Activated effector memory CD4-positive, alpha-beta T cell treated with Interleukin-2 at 50 U/mL for 16 hours (primary cell): ENCODE measurements around the gene IFRD2.
"Not testable (repeated sequence)": the region's sequence is repeated elsewhere in the genome, so short reads cannot be mapped to it uniquely, and the experiment has no call there.

Experiments
- DNase-seq: peaks from one replicate; pipeline ENCODE4 v3.0.0-alpha.2; 2020

Gene IFRD2

DNA sequence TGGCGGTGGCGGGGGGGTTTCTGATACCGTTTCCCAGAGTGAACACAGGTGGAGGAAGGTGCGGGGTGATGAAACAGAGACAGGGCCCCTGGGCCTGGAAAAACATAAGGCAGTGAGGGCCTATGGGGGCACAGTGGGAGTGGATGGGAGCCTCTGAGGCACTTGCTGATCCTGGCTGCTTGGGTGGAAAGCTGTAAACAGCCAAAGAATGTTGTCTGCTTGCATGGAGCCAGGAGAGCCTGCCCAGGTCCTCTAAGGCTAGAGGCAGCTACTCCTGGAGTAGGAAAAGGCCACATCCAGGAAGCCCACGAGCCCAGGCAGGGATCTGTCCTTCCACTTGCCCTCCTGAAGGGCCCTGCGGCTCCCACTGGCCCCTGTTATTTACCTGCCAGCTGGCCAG, 26.2 kb downstream of the IFRD2 start:
- no peak for DNase-seq

DNA sequence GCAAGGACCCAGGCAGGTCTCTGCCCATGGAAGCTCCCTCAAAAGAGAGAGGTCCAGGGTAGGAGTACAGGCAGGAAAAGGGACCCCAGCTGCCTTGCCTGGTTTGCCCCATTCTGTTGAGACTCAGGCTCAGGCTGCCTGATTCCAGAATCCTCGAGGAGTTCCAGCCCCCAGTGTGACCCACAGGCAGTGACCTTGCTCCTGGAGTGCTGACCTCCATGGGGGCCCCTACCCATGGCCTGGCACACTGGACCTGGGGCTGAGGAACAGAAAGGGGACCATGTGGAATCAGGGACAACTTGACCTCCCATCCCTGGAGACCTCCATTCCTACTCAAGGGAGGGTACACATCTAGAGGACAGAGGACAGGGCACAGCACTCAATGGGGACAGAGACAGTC, 26.7 kb downstream of the IFRD2 start:
- DNase-seq: no peak

DNA sequence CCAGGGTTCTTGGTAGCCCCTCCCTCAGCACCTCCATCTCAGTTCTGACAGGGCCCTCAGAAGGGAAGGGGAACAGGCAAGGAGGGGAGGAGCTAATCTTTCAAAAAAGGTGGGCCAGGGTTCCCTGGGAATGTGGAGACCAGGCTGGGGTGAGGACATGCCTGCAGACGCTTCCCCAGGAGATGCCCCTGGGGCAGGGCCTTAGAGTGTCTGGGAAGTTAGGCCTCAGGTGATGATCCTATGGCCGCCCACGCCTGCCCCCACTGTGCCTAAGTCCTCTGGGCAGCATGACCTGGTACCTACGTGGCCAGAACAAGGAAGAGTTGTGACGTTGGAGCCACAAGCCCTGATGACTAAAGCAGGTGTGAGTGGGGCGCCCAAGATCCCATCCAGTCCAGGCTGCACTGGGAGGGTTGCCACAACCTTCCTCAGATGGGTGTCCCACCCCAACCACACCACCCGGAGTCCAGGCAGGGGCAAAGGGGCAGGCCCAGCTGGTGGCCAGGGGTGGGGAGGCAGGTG, 27.2 kb downstream of the IFRD2 start:
- no peak for DNase-seq

DNA sequence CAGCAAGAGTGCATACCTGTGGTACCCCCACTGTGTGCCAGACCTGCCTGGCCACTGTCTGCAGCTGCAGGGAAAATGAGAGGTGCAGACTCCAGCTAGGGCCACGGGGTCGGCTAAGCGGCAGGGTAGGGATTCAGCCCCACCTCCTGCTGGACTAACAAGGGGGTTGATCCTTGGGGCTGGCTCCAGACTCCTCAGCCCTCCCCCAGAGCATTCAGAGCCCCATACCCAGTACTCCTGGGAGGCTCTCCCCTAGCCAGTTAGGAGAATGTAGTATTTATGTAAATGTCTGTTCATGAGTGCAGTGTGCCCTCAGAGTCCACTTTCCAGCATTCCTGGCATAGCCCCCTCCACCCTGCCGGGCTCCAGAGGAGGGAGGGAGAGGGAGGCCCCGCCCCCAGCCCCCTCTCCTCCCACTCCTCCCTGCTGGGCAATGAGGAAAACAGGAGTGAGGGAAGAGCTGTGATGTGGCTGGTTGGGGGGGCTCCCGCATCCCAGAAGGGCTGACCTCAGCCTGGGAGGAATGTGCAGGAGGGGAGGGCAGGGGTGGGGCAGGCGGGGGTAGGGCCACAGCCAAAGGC, 27.8 kb downstream of the IFRD2 start:
- no peak for DNase-seq

DNA sequence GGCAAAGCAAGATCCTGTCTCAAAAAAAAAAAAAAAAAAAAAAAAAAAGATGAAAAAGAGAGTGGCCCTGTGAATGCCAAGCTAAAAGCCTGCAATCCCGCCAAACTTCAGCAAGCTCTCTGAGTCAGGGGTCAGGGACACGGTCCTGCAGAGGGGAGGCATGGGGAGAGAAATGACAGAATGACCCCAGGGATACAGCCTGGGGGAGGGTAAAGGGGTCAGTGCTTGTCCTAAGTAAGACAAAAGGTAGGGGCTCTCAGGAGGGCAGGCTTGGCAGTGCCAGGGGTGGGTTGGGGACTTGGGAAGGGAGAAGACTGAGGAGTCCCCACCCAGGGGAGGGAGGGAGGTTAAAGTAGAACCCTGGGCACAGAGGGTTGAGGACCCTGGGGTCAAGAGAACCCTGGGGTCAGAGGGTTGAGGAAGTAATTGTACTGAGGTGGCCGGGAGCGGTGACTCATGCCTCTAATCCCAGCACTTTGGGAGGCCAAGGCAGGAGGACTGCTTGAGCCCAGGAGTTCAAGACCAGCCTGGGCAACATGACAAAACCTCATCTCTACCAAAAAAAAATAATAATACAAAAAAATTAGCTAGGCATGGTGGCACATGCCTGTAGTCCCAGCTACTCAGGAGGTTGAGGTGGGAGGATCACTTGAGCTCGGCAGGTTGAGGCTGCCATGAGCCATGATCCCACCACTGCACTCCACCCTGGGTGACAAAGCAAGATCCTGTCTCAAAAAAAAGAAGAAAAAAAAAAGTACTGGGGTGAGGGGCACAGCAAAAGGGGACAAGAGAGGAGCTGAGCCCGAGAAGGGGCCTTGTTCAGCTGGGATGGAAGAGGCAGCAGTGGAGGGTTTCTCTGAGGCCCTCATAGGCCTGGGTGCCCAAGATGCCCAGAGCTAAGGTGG, 28.5 kb downstream of the IFRD2 start:
- DNase-seq: no peak

DNA sequence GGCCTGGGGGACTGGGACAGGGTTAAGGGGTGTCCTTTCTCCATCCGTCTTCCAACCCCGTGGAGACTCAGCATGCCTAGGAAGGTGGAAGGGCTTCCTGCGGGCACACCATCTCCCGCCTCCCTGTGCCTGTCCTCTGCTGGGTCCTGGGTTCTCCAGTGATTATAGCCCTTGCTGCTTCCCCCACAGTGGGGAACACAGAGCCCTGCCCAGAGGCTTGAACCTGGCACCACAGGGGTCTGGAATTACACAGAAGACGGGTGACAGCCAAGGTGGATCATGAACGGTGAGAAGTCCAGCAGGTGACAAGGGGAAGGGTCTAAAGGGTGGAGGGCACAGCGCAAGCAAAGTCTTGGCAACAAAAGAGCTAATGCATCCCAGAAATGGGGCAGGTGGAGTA, 29.5 kb downstream of the IFRD2 start:
- no peak for DNase-seq

DNA sequence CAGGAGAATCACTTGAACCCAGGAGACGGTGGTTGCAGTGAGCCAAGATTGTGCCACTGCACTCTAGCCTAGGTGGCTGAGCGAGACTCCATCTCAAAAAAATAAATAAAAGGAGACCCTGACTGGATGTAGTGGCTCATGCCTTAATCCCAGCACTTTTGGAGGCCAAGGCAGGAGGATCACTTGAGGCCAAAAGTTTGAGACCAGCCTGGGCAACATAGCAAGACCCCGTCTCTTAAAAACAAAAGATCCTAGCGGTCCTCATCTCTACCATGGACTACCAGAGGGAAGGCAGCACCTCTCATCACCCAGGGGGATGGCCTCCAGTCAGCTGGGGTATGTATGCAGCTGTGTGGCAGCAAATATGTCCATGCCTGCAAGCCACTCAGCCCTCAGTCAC, 30.0 kb downstream of the IFRD2 start:
- DNase-seq: not testable (repeated sequence)

DNA sequence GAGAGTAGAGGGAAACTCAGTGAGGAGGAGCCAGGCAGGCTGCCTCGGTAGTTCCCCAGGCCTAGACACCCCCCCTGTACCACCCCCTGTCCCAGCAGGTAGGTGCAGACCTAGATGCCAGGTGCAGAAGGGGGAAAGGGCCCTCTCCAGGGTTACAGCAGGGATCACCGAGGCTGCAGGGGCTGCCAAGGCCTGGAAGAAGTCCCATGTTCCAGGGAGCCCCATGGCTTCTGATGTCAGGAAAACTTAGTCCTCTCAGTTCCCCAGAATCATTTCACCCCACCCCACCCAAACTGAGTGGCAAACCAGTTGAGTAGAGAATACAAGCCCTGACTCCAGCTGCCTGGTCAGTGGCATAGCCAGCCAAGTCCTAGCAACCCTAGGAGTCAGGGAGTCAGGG, 30.7 kb downstream of the IFRD2 start:
- DNase-seq: no peak

DNA sequence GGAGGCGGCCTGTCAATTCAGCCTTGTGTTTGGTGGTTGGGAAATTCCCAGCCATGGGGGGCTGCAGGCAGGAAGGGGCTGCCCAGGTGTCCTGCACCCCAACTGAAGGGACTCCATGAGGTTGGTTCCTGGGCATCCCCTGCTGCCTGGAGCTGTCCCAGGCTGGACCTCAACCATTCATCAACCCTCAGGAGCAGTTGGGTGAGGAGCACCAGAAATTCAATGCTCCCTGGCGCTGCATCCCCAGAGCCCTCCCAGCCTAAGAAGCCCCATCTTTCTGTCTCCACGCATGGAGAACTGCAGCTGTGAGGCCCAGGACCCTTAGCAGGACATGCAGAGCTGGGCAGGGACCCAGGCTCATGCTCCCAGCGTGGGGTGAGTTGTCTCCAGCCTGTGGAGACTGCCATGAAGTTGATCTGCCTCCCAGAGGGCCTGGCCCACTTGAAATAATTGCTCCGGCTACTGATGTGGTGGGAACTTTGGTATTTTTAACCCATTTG, 31.2 kb downstream of the IFRD2 start:
- DNase-seq: no peak

DNA sequence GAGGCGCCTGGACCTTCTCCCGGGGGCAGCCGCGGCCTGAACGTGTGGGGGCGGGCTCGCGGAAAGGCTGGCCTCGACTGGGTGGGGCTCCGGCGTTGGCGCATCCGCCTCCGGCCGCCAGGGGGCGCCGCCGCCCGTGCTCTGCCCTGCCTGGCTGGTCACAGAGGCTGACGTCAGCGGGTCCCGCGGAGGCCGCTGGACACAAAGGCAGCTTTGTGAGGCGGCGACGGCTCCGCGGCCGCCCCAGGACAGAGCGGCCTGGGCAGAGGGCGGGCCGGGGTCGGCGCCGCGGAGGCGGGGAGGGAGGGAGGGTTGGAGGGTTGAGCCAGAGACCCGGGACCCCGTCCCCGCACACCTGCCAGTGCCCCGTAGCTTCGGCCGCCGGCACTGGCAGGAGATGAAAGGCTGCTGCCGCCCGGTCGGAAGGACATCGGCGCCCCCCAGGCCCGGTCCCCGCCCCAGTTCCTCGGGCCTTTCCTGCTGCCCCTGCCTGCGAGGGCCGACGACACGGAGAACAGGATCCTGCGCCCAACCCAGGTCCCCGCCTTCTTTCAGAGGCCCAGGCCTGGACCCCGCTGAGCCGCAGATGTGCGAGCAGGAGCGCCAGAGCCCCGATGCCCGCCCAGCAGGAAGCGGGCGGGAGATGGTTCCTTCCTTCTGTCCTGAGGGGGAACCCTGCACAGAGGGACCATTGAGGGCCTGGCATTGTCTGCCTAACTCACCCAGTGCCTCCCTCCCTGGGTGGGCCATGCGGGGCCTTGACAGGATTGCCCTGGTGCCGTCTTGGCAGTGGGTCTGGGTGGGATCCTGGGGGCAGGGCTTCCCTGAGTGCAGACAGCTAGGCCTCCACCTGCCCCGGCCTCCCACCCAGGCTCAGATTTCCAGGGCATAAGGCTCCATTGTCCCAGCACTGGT, 31.9 kb downstream of the IFRD2 start:
- peak; percentile 67 for DNase-seq

DNA sequence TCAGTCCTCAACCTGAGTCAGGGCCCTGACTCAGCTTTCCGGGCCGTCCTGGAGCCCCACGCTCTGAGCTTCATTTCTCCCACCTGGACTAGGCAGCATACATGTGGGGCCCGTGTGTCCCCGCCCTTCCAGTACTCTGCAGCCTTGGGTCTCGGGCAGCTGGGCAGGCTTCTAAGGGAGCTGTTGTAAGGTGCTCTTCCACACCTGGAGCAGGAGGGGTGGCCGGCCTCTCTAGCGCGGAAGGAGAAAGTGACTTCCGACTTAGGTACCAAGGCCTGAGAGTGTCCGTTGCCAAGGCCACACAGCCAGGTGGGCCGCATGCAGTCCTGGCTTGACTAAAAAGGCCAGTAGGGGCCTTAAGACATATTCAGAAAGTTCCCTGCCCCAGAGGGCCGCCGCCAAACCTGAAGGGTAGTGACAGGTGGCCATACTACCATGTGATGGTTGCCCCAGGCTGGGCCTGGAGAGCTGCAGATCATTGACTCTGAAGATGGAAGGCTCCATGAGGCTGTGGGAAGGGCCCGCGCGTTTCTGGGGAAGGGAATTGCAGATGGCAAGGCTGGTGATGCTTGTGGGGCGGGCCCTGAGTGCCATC, 32.7 kb downstream of the IFRD2 start:
- no peak for DNase-seq

DNA sequence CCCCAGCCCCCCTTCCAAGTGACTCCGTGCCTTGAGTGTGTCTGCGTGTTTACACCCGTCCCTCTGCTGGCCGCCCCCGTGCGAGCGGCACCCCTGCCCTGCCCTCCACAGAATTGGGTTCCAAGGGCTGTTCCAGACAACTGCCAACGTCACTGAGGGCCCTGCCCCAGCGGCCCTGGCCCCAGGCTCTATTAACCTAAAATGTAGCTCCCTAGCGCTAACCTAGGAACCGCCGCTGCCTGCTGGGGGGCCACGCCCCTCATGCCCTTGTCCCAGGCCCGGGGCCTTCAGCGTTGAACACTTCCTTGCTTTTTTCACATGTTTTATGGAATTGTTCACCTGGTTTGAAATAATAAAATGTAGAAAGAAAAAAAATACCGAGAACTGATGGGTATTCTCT, 33.2 kb downstream of the IFRD2 start:
- DNase-seq: no peak

DNA sequence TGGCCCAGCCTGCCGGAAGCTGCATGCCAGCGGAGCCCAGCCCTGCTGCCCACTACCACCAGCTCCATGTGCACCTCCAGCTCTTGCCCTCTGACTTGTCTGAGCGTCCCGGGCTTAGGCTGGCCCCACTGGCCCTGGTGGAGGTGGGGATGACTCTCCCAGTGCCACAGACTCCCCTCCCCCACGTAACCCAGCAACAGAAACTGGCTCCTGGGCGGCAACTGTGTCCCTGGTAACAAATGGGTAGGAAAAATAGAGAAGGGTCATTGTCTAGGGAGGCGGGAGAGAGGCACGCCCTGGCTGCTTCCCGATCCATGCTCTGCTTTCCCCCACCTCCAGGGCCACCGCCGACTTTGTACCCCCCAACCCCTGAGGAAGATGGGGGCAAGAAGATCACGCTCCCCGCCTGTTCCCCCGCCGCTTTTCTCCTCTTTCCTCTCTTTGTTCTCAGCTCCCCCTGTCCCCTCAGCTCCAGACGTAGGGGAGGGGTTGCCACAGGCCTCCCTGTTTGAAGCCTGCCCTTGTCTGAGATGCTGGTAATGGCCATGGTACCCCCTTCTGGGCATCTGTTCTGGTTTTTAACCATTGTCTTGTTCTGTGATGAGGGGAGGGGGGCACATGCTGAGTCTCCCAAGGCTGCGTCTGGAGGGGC, 34.1 kb downstream of the IFRD2 start:
- DNase-seq: no peak

DNA sequence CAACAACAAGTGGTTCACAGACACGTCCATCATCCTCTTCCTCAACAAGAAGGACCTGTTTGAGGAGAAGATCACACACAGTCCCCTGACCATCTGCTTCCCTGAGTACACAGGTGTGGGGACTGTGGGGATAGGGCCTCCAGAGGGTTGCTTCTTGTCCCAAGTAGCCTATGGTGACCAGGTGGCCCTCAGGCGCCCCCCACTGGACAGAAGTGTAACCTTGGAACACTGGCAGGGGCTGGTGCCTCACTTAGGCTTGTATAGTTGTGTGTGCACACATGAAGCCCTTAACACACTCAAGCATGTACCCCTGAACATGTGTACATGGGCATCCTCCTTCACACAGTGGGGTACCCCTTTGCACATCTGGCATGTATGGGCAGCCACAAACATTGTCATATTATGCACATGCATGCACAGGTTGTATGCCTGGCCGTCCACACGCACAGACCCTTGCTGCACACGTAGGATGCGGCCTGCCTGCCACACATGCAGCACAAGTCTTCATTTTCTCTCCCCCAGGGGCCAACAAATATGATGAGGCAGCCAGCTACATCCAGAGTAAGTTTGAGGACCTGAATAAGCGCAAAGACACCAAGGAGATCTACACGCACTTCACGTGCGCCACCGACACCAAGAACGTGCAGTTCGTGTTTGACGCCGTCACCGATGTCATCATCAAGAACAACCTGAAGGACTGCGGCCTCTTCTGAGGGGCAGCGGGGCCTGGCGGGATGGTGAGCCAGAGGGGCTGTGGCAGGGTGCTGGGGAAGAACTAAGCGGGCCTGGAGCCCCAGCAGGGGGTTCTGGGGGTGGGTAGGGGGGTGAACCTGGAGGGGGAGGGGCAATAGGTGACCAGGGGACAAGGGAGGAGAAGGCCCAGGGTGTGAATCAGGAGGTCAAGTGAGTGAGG, 35.0 kb downstream of the IFRD2 start:
- DNase-seq: no peak

DNA sequence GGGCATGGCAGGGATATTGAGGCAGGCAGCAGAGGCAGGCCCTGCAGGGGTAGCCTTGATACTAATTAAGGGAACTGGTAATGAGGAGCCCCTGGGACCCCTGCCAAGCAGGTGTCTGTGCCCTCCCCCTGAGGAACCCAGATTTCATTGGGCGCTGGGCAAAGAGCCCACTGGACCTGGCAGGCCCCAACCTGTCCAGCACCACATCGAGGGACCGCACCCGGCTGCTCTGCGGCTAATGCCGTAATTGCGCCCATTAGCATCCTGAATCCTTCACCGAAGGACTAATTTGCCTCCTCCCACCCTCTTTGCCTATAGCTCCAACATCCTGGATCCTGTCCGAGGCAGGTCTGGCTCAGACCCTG, 37.0 kb downstream of the IFRD2 start:
- no peak for DNase-seq

DNA sequence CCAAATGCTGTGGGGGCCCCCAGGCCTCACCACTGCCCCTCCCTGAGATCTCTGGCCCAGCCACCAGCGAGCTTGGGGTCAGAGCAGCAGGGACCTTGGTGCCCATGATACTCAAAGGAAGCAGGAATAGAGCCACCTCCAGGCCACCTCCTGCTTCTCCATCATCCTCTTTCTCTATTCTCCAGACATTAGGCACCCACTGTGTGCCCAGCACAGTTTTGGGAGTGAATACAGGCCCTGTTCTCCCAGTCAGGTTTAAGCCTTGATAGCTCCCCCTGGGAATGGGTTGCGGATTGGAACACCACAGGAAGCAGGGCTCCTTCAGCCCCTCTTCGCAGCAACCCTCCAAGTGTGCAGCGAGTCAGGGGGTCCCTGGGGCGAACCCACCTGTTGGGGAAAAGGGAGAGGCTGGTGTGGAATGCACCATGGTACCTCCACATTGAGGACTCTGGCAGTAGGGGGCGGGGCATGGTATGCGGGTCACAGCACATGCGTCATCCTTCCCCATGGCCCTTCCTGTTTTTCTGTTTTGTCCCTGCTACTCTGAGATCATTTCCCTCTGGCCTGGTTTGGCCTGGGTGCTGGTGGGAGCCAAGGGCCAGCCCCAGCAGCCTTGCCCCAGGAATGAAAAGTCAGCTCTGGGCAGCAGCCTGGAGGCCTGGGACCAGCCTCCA, 37.5 kb downstream of the IFRD2 start:
- DNase-seq: no peak

DNA sequence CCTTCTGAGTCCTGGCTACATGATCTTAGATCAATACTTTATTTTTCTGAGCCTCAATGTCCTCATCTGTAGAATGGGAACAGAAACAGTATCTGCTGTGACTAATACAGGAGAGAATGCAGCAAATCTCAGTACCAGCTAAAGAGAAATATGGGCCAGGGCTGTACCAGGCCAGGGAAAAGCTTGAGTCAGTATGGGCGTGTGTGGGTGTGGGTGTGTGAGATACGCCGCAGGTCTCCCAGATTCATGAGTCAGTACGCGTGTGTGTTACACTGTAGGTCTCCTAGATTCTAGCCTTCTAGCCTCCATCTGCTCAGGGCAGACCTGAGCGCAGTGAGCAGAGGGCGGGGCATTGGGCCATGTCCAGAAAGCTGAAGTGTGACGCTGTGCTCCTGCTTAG, 41.0 kb downstream of the IFRD2 start:
- DNase-seq: no peak

DNA sequence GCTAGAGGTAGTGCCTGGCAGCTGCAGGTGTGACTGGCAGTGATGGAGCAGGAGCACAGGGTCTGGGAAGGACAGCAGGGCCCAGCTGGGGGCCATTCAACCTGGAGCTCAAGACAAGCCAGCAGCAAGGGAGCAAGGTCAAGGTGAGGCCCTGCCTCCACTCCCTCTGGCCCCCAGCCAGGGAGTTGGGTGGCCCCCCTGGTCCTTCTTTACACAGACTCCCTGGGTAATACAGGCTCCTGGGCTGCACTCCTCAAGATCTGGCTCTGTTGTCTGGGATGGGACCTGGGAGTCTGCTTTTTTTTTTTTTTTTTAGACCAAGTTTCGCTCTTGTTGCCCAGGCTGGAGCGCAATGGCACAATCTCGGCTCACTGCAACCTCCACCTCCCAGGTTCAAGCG, 41.7 kb downstream of the IFRD2 start:
- no peak for DNase-seq

DNA sequence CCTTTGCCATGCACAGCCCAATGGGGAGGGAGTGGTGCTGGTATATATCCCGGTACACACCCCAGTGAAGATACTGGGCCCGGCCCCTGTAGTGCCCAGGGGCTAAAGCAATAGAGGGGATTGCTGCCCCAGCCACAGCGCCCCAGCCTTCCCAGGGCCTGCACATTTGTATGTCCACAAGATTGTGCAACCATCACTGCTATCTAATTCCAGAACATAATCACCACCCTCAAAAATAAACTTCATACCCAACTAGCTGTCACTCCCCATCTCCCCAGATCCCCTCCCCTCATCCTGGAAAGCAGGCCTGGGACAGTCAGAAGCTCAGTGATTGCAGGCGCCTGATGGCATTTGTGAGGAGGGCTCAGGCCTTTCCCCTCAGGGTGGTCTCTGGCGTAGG, 42.8 kb downstream of the IFRD2 start:
- no peak for DNase-seq

DNA sequence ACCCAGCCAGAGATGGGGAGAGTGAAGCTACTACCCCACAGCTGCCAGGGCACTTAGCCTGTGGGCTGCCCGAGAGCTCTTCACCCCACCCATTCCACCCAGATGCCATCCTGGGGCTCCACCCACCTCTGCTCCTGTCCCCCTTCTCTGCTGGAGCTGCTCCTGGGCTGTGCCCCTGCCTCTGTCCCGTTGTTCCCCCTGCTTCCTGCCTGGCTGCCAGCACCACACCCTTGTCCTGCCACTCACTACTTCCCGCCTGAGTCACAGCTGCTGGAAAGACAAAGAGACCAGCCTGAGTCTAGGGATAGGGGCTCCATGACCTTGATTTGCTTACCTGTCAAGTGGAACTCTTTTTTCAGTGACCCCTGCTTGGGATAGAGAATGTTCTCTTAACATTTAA, 43.8 kb downstream of the IFRD2 start:
- no peak for DNase-seq

DNA sequence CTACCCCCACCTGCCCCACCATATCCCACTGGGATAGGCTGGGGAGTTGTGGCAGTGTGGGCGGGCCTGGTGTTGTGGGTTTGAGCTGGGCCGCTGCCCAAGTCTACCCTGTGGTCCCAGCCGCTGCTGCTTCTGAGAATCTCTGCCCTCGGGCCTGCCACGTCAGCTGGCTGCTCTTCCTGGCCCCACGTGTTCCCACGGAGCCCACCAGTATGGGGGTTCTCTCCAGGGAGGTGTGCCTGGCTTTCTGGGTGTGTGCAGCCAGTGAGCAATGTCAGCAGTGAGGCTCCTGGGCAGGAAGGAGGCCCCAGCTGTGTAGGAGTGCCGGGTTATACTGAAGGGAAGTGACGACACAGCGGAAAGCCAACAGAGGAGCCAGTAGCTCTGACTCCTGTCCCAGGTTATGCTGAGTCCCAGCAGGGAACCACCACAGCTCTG, 45.7 kb downstream of the IFRD2 start:
- DNase-seq: peak; percentile 68
